GM18858 (cell line): ENCODE results near the gene NME4.
"Not testable (repeated sequence)": the region's sequence is repeated elsewhere in the genome, so short reads cannot be mapped to it uniquely, and the experiment has no call there.

ENCODE experiments used
- ATAC-seq: cut with Tn5 transposase; IDR thresholded peaks from one replicate; pipeline ENCODE4 v1.9.1; 2021; ENCODE audit not compliant: unreplicated experiment

The NME4 gene

GRCh38 chr16:375927-376816 is 20.8 kb upstream of the NME4 start:
- no peak for ATAC-seq

GRCh38 chr16:376817-377418 is 20.1 kb upstream of the NME4 start:
- ATAC-seq: no peak

- no peak for ATAC-seq
Measured at GRCh38 chr16:377419-377951, 19.5 kb upstream of the NME4 start.

- ATAC-seq: not testable (repeated sequence)
Measured at GRCh38 chr16:378113-378820, 18.7 kb upstream of the NME4 start.

- no peak for ATAC-seq
Measured at GRCh38 chr16:378821-379182, 18.2 kb upstream of the NME4 start.

- ATAC-seq: no peak
Measured at GRCh38 chr16:379183-379960, 17.6 kb upstream of the NME4 start.

GRCh38 chr16:379961-380761 is 16.8 kb upstream of the NME4 start:
- ATAC-seq: no peak

GRCh38 chr16:380762-381011 is 16.3 kb upstream of the NME4 start:
- ATAC-seq: no peak

GRCh38 chr16:381012-381788 is 15.8 kb upstream of the NME4 start:
- ATAC-seq: no peak

- no peak for ATAC-seq
Measured at GRCh38 chr16:381789-382717, 14.9 kb upstream of the NME4 start, which contains the start of gene PGAP6. Gene PGAP6, minus strand, starts transcription at chr16:381978. Its CDS starts 157 bp downstream, at chr16:381821.

GRCh38 chr16:383326-384051 is 13.5 kb upstream of the NME4 start:
- ATAC-seq: no peak

GRCh38 chr16:386641-387156 is 10.3 kb upstream of the NME4 start:
- ATAC-seq: no peak

GRCh38 chr16:387761-388666 is 9.0 kb upstream of the NME4 start:
- not testable (repeated sequence) for ATAC-seq

GRCh38 chr16:389352-389751 is 7.6 kb upstream of the NME4 start:
- ATAC-seq: no peak

- no peak for ATAC-seq
Measured at GRCh38 chr16:391885-392335, 5.1 kb upstream of the NME4 start.

- ATAC-seq: no peak
Measured at GRCh38 chr16:392450-393030, 4.5 kb upstream of the NME4 start.
